Measurements from ENCODE around the gene FAM136A.
"Not testable (repeated sequence)": the region's sequence is repeated elsewhere in the genome, so short reads cannot be mapped to it uniquely, and the experiment has no call there.

The FAM136A gene

GRCh38 chr2:70283500-70284191 is 18.2 kb downstream of the FAM136A start:
- no peak for DNase-seq

GRCh38 chr2:70282439-70282838 is 19.4 kb downstream of the FAM136A start:
- DNase-seq, result no peak

DNA sequence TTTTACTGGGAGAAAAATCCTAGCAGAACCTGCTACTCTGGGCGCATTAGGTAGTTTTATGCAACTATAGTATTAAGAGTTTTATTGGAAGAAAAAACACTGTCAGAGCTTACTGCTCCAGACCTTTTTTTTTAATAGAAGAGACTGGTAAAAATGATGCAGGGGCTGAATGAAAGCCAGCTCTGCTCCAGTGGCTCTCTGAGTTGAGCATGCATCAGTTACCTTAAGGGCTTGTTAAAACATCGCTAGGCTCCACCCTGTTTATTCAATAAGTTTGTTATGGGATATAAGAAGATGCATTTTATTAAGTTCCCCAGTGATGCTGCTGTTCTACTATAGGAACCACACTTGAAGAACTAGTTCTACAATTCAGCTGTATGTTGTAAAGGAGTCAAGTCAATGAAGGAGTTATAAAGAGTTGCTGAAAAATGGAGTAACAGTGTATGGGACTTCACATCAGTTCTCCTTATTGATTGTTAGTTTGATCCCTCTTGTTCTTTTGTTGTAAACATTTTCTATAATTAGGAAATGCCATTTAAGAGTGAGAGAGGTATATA is 21.5 kb downstream of the FAM136A start:
- DNase-seq, result no peak

DNA sequence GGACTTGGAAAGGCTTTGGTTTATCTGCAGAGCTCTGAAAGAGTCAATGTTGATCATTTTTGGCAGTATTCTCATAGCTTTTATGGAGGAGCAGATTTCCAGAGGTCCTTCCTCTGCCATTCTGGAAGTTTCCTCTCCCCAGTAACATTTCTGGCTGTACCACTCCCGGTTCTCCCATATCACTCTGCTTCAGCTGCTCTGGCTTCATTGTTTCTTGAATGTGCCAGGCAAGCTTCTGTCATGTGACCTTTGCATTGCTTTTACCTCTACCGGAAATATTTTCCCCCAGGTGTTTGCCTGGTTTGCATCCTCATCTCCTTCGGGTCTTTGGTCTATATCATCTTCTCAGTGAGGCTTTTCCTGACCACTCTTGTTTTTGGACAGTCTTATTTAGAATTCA is 31.5 kb downstream of the FAM136A start:
- no peak for DNase-seq

DNA sequence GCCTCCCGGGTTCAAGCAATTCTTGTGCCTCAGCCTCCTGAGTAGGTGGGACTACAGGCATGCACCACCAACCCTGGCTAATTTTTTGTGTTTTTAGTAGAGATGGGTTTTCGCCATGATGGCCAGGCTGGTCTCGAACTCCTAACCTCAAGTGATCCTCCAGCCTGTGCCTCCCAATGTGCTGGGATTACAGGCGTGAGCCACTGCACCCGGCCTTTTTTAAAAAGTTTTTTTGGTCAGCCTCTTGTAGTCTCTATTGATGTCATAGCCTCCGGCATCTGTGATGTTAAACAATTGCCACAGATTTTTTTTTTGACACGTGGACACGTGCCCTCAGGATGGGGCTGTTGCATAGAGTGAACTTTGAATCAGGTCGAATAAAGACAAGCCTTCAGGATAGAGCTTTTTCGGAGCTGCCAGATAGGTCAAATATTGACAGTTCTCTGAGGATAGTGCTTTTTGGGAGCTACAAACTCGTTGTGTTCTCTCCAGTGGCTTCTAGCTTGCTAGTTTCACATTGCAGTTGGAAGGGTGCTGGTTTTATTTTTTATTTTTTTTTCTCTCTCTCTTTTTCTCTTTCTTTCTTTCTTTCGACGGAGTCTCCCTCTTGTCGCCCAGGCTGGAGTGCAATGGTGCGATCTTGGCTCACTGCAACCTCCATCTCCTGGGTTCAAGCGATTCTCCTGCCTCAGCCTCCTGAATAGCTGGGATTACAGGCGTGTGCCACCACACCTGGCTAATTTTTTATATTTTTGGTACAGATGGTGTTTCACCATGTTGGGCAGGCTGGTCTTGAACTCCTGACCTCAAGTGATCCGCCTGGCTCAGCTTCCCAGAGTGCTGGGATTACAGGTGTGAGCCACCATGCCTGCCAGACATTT is 32.2 kb downstream of the FAM136A start:
- not testable (repeated sequence) for DNase-seq

DNA sequence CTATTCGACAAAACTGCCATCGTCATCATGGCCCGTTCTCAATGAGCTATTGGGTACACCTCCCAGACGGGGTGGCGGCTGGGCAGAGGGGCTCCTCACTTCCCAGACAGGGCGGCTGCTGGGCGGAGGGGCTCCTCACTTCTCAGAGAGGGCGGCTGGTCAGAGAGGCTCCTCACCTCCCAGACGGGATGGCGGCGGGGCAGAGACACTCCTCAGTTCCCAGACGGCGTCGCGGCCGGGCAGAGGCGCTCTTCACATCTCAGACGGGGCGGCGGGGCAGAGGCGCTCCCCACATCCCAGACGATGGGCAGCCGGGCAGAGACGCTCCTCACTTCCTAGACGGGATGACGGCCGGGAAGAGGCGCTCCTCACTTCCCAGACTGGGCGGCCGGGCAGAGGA is 34.9 kb downstream of the FAM136A start:
- not testable (repeated sequence) for DNase-seq

- DNase-seq, result no peak
Observed at GRCh38 chr2:70261501-70261900, 40.4 kb downstream of the FAM136A start.

- DNase-seq, result peak; percentile 42
Observed at GRCh38 chr2:70258532-70258875, 43.4 kb downstream of the FAM136A start.

DNA sequence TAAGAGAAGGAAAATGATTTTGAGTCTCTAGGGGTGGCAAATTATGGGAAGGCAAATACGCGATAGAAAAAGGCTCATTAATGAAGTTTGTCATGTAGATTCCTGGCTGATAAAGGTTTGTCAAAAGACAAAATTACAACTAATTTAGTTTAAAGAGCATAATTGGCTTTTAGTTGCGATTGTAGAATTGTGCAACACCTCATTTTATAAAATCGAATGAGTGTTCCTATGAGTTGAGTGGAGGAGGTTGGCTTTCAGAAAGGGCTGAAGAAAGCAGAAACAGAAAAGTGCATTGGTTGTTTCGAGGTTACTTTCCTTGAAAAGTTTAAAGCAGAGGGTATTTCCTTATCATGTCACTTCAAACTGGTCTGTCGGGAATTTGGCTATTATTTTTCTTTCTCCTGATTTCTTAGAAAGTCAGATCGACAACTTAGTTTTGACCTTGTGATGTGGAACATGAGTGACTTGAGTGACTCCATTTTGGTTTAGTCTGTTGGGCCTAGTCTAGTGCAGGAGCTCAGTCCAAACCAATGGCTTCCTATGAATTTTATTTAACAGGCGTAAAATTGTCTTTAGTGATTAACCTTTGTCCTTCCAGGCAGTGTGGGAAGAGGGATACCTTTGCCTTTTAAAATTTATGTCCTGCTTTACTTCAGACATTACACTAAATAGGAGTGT is 46.1 kb downstream of the FAM136A start:
- DNase-seq, result no peak

- DNase-seq, result no peak
Observed at GRCh38 chr2:70250434-70250833, 51.4 kb downstream of the FAM136A start.

DNA sequence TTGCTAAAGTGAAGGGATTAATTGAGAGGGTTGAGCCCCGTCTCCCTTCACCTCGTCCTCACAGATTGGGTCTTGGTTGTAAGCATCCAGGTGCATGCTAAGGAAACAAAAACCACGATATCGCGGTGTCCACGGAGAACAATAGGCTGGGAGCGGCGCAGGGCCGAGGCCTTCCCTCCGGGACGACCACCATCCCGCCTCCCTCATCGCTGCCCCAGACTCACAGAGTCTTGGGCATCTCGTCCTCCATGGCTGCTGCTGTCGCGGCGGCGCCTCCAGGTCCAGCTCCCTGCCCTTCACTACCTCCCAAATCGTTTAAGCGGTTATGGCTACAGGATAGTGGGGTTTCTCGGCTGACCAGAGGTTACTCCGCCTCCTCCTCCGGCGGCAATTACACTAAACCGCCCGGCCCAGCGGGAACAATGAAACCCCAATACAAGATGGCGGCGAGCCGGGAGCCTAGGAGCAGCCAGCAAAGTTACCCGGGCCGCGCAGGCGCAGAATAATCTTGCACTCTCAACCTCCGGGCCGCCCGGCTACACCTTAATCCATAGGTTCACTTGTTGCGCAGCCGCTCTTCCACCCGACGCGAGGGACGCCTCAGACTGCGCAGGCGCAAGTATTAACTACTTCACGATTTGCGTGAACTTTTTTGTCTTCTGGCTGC is 53.6 kb downstream of the FAM136A start, which contains the start of gene TIA1:
TSS of gene TIA1 (minus strand) at position 448 of the 667 bp plus-strand sequence. CDS start at position 250, 198 bp downstream.
- peak; percentile 96 for DNase-seq

- peak; percentile 3 for DNase-seq
Observed at GRCh38 chr2:70247364-70248180, 54.3 kb downstream of the FAM136A start.

All from NCI-H510A (cell line).